ENCODE results near the gene LAMA3. TPM values are rescaled to one million over a fixed set of nuclear protein-coding genes. Genes with fewer than 3 reads are reported as not detected.

LAMA3 gene
- total and polyA plus RNA-seq, 10 of the 15 experiments (the other 5 are each of a cell fraction or from before 2014, with no cell fraction given), result 0.37 to 6.5 (median 5.4) TPM

DNA sequence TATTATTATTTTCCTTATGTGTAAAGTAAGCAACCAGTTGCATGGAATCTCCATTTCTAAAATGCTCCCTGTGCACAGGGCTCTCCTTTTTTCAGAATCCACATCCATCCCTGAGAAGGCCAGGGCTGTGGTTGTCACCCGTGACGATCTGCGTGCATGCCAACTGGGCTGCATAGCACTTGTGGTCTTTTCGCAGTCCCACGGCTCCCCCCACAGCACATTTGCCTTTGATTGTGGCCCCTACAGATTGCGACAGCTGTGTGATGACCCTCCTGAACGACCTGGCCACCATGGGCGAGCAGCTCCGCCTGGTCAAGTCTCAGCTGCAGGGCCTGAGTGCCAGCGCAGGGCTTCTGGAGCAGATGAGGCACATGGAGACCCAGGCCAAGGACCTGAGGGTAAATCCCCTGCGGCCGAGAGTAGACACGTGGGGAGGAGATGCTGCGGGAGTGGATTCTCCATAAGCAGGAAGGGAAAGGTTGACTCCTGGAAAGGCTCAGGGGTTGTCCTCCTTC is 205.5 kb downstream of the LAMA3 start:
- H4K20me1 ChIP-seq (ENCODE audit: control insufficient read depth, insufficient read depth), result no peaks in the 10 kb centered on the region
- no peaks in the 10 kb centered on the region for H3K36me3 ChIP-seq (ENCODE audit: control insufficient read depth in 2 of 2, insufficient read depth in 2 of 2, low read length in 1 of 2)
- no peak overlapping the region for H3K4me2 ChIP-seq (ENCODE audit: control insufficient read depth, insufficient read depth)
- no peak for DNase-seq (ENCODE audit: low read depth, low spot score)
- ChIA-PET POLR2A (no interaction called here), SMC1A (ENCODE audit: uncharacterized antibody, unreplicated experiment) (no interaction called here), RAD21 (ENCODE audit: unreplicated experiment) (no interaction called here), CTCF (no interaction called here)
- H3K4me1 ChIP-seq (ENCODE audit: control insufficient read depth, insufficient read depth, low read length), result no peaks in the 10 kb centered on the region
- BruUV-seq (replicated peaks), result no TSS peak
- ATAC-seq, result no peak
- no peaks in the 10 kb centered on the region for H3K79me2 ChIP-seq (ENCODE audit: control insufficient read depth, insufficient read depth, low read length)
- no peak for TF ChIP-seq ELK1 (IDR thresholded peaks at IDR 0.05; ENCODE audit: low read depth, low read length)
- TF ChIP-seq RAD51 (IDR thresholded peaks at IDR 0.05), result no peak
- TF ChIP-seq, protein P1, sequence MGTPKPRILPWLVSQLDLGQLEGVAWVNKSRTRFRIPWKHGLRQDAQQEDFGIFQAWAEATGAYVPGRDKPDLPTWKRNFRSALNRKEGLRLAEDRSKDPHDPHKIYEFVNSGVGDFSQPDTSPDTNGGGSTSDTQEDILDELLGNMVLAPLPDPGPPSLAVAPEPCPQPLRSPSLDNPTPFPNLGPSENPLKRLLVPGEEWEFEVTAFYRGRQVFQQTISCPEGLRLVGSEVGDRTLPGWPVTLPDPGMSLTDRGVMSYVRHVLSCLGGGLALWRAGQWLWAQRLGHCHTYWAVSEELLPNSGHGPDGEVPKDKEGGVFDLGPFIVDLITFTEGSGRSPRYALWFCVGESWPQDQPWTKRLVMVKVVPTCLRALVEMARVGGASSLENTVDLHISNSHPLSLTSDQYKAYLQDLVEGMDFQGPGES (IDR thresholded peaks at IDR 0.05), result no peak
- no peak for TF ChIP-seq ZNF622 (IDR thresholded peaks at IDR 0.05)
- TF ChIP-seq PAX8 (IDR thresholded peaks at IDR 0.05), result no peak
- TF ChIP-seq MXI1 (IDR thresholded peaks at IDR 0.05; ENCODE audit: low read depth, low read length), result no peak
- intact Hi-C loops (cut with micrococcal nuclease; ENCODE audit: unreplicated experiment), result no loop called here
- 53% methylated on average over 14 of the region's 14 CpGs for WGBS (ENCODE audit: insufficient coverage, insufficient replicate concordance, low lambda C conversion rate, missing lambda C conversion rate)
- no peak overlapping the region for H2AFZ ChIP-seq (ENCODE audit: control insufficient read depth, low read depth, low read length)
- H3K9ac ChIP-seq (ENCODE audit: control insufficient read depth, insufficient read depth, low read length), result no peak overlapping the region
- H3K4me3 ChIP-seq, result no peak overlapping the region
- H3K27ac ChIP-seq (ENCODE audit: control insufficient read depth, insufficient read depth), result no peak overlapping the region
- H3K9me3 ChIP-seq (replicated peaks; ENCODE audit: control insufficient read depth, insufficient read depth, low read length), result no peaks in the 10 kb centered on the region
- no peak for FAIRE-seq
- in situ Hi-C loops (cut with MboI), result no loop called here
- H3K27me3 ChIP-seq (replicated peaks in 1 of 2; ENCODE audit: control insufficient read depth in 2 of 2, insufficient read depth in 2 of 2, low read length in 1 of 2), result no peaks in the 10 kb centered on the region; a peak in 1 of 4 replicates

Data from GM12878 (cell line).